GM19239 (cell line): Measurements from ENCODE around the gene MSLN.

ENCODE experiments used
- DNase-seq: peaks from one replicate; pipeline ENCODE4 v3.0.0; 2011; ENCODE audit warnings: low spot score; ENCODE audit not compliant: insufficient read length
- FAIRE-seq: peaks from 2 replicates; lab custom pipeline; 2011; peaks lifted over from hg19 to GRCh38; lab: Jason Lieb, UNC

MSLN gene

DNA sequence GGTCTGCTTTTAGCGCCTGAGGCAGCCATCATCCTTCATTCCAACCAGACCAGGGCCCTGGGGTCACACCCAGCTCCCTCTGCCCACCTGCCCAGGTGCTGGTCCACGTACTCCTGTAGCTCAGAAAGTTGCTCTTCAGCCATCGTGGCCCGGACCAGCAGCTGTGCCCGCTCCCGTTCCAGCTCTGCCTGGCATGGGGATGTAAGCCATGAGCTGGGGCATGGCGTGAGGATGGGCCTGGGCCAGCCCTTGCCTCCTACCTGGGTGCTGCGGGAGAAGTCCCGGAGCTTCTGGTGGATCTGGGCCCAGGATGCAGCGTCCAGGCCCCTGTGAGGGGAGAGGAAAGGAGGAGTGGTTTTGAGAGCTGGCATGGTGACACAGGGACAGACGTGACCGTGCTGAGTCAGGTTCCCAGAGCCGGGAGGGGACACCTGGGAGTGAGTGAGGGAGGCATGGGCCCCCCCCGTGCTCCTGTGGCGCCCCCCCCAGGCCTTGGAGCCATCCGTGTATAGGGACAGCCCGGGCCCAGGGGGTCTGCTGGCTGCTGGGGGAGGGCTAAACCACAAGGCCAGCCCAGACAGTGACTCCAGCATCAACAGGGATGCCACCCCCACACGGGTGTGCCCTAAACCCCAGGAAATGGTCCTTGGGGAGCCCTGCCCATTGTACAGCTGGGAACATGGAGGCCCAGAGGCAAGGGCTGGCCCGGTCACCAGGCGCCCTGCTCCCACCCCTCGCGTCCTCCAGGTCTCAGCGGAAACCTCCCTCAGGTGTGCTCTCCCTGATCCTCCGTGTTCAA is 37.5 kb upstream of the MSLN start:
- no peak for FAIRE-seq
- DNase-seq, result no peak

GRCh38 chr16:723695-724094 is 36.8 kb upstream of the MSLN start:
- FAIRE-seq (no peak), DNase-seq (no peak)

GRCh38 chr16:724188-725040 is 36.1 kb upstream of the MSLN start:
- FAIRE-seq, result no peak
- no peak for DNase-seq

- DNase-seq, result no peak
- no peak for FAIRE-seq
These were observed 35.5 kb upstream of the MSLN start for GRCh38 chr16:725041-725376.

- DNase-seq, result no peak
- FAIRE-seq, result no peak
These were observed 34.9 kb upstream of the MSLN start for GRCh38 chr16:725463-726187.

DNA sequence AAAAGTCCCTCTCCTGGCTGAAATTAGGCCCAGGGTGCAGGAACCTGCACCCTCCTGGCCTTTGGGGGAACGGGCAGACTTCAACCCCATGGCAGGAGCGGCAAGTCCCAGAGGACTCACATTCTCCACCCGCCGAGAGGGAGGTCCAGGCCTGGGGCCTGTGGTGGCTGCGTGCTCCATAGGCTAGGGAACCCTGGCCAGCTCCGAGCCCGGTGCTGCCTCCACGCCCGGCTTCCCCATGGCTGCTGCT is 34.4 kb upstream of the MSLN start:
- DNase-seq, result no peak

DNA sequence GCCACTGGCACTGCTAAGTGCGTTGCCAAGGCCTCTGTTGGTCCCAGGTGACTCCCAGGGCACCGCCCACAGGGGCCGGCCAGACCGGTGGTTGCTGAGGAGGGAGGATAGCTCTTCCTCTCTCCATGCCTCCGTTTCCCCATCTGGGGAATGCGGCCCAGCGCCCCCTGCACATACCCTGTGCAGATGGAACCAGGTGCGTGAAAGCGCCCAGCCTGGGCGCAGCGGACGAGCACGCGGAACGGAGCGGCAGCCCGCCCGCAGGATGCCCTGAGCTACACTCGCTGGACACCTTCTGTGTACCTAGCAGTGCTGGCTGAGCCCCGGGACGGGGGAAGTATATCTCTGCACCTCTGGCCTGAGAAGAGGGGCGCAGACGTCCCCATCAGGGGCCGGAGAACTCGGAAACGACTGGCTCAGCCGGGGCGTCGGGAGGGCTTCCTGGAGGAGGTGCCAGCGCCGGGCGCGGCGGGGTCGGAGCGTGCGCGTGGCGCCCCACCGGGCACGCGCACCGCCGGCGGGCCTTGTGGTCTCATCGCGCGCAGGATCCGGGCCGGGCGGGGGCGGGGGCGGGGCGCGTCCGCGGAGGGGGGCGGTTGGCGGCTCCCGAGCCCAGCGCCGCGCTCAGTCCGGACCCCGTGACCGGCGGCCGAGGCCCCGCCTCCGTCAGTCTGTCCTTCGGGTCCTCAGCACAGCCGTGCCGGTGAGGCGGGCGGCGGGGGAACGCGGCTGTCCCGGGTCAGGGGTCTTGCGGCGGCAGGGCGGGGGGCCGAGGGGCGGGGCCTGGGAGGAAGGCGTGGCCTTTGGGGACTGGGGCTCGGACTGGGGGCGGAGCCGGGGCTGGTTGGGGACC is 33.9 kb upstream of the MSLN start, which contains the start of the genes CCDC78 and HAGHL:
CCDC78 (minus strand) TSS at position 6 of the 853 bp plus-strand sequence. CDS start 76 bp downstream, outside the sequence.
HAGHL (plus strand) TSS at position 669 of the 853 bp plus-strand sequence. CDS start 404 bp downstream, outside the sequence.
- FAIRE-seq, result peak; percentile 48
- peak; percentile 90 for DNase-seq

More for the DNA sequence above, 34.4 kb upstream of the MSLN start:
- no peak for FAIRE-seq

DNA sequence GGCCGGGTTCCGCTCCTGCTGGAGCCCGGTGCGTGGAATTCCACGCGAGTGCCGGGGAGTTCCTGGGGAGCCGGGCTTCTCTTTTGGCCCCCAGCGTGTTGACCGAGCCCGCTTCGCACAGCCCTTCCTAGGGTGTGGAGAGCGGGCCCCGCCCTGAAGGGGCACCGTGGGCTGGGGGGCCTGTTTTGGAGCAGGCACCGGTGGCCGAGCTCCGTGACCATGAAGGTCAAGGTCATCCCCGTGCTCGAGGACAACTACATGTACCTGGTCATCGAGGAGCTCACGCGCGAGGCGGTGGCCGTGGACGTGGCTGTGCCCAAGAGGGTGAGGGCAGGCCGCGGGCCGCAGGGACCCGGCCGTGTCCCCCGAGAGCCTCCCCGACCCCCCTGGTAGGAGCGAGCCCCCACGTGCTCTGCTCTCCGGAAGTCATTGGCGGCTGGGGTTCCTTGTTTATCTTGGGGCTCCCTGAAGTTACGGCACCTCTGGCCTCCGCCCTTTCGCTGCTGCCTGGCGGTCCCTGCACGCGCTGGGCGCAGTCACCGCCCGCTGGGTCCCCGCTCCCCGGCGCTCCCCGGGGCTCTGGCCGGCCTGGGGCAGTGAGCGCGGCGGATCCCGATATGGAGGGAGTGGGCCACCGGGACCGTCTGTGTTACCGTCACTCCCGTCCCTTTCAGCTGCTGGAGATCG is 33.1 kb upstream of the MSLN start:
- FAIRE-seq, result no peak
- DNase-seq, result no peak

GRCh38 chr16:728131-728889 is 32.2 kb upstream of the MSLN start:
- FAIRE-seq (peak; percentile 87), DNase-seq (peak; percentile 91)

DNA sequence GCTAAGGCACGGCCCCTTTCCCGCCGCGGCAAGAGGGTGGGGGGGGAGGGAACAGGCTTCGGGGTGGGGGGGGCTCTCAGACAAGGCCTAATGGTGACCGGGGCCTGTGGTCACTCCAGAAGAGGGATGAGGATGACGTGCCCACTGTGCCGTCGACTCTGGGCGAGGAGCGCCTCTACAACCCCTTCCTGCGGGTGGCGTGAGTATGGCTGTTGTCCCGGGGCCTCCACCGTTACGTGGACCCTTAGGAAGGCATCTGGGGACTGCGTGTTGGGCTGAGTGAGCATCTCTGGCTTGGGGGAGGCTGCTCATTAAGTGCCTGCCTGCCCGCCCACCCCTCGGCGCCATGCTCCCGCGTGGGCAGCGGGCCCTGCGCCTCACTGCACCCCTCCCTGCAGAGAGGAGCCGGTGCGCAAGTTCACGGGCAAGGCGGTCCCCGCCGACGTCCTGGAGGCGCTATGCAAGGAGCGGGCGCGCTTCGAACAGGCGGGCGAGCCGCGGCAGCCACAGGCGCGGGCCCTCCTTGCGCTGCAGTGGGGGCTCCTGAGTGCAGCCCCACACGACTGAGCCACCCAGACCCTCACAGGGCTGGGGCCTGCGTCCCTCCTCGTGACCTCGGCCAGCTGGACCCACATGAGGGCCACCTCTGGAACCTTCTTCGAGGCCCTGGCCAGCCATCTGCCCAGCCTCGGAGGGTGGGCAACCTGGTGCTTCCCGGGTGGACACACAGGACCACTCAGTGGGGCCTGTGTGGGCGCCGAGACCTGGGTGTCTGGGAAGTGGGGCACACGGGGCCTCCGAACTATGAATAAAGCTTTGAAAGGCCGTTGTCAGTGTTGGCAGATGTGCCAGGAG is 31.4 kb upstream of the MSLN start:
- no peak for DNase-seq
- FAIRE-seq, result no peak

GRCh38 chr16:729768-730665 is 30.5 kb upstream of the MSLN start:
- no peak for DNase-seq
- FAIRE-seq, result no peak

DNA sequence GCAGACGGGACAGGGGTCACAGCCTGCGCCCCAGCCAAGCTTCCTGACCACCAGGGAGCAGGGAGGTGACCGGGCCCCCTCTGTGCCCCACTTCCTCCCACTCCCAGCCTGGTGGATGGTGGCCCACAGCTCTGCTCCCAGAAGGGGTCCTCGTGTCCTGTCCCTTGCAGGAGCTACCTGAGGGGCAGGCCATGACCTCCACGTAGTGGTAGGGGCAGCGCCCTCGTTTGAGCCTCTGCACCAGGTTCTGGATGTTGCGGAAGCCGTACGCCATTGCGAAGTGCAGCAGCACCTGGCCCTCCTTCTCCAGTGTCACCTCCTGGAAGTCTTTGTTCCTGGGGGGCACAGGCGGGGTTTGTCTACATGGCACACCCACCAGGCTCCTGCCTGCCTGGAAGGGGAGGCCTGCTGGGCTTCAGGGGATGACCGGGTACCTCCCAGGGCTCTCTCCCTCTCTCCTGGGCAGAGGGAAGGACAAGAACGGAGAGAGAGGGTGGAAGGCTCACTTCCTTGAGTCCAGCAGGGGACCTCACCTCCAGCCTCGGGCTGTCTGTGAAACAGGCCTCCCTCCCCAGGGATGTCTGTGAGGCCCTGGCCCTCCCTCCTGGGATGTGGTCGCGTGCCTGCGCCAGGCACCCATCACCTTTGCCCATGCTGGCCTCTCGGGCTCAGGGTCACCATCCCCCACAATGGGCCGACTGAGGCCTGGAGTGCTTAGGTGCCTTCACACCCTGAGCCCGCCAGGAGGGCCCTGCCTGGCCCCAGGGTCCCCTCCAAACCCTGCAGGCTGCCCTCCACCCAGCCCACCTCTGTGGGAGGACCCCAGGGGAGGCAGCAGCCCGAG is 29.6 kb upstream of the MSLN start:
- no peak for FAIRE-seq
- no peak for DNase-seq

DNA sequence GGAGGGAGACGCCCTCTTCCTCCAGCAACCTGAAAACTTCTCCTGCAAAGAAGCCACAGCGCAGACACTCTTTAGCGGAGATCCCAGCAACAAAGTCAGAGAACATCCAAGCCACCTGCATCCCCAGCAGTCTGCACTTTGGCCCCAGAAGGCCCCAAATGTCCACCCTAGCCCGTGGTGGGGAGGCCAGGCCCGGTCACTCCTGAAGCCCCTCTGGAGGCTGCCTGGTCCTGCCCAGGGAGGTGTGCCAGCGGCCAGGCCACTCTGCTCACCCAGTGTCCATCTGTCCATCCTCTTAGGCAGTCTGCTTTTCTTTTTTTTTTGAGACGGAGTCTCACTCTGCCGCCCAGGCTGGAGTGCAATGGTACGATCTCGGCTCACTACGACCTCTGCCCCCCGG is 28.2 kb upstream of the MSLN start:
- DNase-seq (no peak), FAIRE-seq (no peak)

DNA sequence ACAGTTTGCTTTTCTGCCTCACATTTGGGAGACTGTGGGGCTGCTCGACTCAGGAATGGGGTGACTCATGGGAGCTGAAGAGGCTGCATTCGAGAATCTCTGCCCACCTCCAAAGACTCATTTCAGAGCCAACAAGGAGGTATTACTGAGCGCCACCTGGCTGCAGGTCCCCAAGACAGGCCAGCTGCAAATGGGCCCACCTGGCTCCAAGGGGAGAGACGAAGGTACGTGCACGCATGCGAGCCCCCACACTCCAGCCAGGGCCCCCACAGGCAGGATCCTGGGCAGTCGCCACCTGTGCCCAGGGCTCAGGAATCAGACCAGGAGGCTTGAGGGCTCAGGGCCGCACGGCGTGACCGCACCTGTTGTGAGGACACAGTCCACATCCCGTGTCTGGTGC is 27.6 kb upstream of the MSLN start:
- FAIRE-seq, result no peak

GRCh38 chr16:733382-734207 is 26.9 kb upstream of the MSLN start:
- DNase-seq (no peak), FAIRE-seq (no peak)

More for the DNA sequence above, 27.6 kb upstream of the MSLN start:
- DNase-seq, result no peak
